Loucy (cell line): ENCODE results near the gene LRRC14B.

Source experiments
- H2AFZ ChIP-seq: fragments of 200-600 bp; sonication (generic); 2 replicates; pipeline ENCODE4 v1.6.0; 2016; ENCODE audit warnings: antibody characterized with exemption, mild to moderate bottlenecking, low read length, moderate library complexity
- H3F3A ChIP-seq: fragments of 200-600 bp; 2 replicates; pipeline ENCODE4 v1.6.0; 2016; ENCODE audit warnings: antibody characterized with exemption, low read depth, mild to moderate bottlenecking
- H3K27me3 ChIP-seq: fragments of 200-600 bp; sonication (generic); 2 replicates; pipeline ENCODE4 v1.6.1; 2014; ENCODE audit warnings: low read length, mild to moderate bottlenecking; ENCODE audit not compliant: insufficient read depth, poor library complexity, severe bottlenecking
- H3K36me3 ChIP-seq: fragments of 200-600 bp; sonication (generic); 2 replicates; pipeline ENCODE4 v1.6.1; 2016; ENCODE audit warnings: low read length; ENCODE audit not compliant: insufficient read depth
- H3K4me1 ChIP-seq: fragments of 200-600 bp; sonication (generic); 2 replicates; pipeline ENCODE4 v1.5.1; 2014; ENCODE audit warnings: low read length, mild to moderate bottlenecking; ENCODE audit not compliant: insufficient read depth, poor library complexity, severe bottlenecking
- H3K4me2 ChIP-seq: fragments of 200-600 bp; sonication (generic); 2 replicates; pipeline ENCODE4 v1.6.0; 2014; ENCODE audit warnings: antibody characterized with exemption, low read length, low read depth, mild to moderate bottlenecking; ENCODE audit not compliant: poor library complexity, severe bottlenecking
- H3K4me3 ChIP-seq: fragments of 200-600 bp; sonication (generic); 2 replicates; pipeline ENCODE4 v1.5.1; 2014; ENCODE audit warnings: low read length, mild to moderate bottlenecking, mixed read lengths; ENCODE audit not compliant: poor library complexity, severe bottlenecking
- H3K79me2 ChIP-seq: fragments of 200-600 bp; sonication (generic); 2 replicates; pipeline ENCODE4 v1.6.1; 2014; ENCODE audit warnings: low read length; ENCODE audit not compliant: insufficient read depth
- H3K9ac ChIP-seq: fragments of 200-600 bp; sonication (generic); 2 replicates; pipeline ENCODE4 v1.6.0; 2014; ENCODE audit warnings: mild to moderate bottlenecking, low read depth, low read length, moderate library complexity; ENCODE audit not compliant: poor library complexity, severe bottlenecking
- H3K9me2 ChIP-seq: fragments of 200-600 bp; sonication (generic); replicated peaks from 2 replicates; pipeline ENCODE4 v1.6.1; 2016; ENCODE audit warnings: low read depth, low read length, mixed read lengths
- H3K9me3 ChIP-seq: fragments of 200-600 bp; sonication (generic); 2 replicates; pipeline ENCODE4 v1.6.1; 2014; ENCODE audit warnings: mild to moderate bottlenecking, antibody characterized with exemption, low read length, low read depth; ENCODE audit not compliant: insufficient read depth
- H4K20me1 ChIP-seq: fragments of 200-600 bp; sonication (generic); 2 replicates; pipeline ENCODE4 v1.6.0; 2014; ENCODE audit warnings: antibody characterized with exemption, low read length, mild to moderate bottlenecking; ENCODE audit not compliant: insufficient read depth, poor library complexity, severe bottlenecking
- EZH2phosphoT487 ChIP-seq: fragments of 200-600 bp; IDR thresholded peaks from 2 replicates; pipeline ENCODE4 v1.6.1; 2018; ENCODE audit warnings: antibody characterized with exemption, mild to moderate bottlenecking, moderate library complexity, borderline replicate concordance
- TF ChIP-seq, protein P1 (sequence below): fragments of 200-600 bp; sonication (generic); conservative IDR thresholded peaks from 2 replicates; pipeline ENCODE4 v1.5.1; 2014; ENCODE audit warnings: mild to moderate bottlenecking, antibody characterized with exemption, low read length

LRRC14B gene

DNA sequence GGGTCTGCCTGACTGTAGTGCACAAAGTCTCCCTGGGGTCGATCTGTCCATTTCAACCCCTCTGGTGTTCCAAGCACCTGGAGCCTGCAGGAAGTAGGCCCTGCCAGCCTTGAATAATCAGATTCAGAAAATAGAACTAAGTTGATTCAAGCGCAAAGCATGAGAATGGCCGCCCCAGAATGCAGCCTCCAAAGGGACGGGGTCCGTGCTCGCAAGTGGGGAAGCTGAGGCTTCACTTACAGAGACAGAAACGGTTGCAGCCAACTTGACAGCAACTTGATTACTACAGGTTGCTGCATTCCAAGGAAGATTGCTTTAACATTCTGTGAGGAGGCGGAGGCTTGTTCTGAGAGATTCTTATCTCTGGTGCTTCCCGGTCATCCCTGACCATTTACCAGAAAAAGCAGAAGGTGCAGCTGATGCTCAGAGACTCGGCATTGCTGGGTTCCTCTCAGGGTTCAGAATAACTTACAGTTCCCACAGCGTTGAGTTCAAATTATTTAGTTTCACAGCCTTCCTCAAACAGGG lies 14.9 kb upstream of the LRRC14B start:
- H3K9me2 ChIP-seq, result no peaks in the 10 kb centered on the region
- H3K4me1 ChIP-seq, result no peaks in the 10 kb centered on the region
- no peak for TF ChIP-seq EZH2phosphoT487
- TF ChIP-seq, protein P1, sequence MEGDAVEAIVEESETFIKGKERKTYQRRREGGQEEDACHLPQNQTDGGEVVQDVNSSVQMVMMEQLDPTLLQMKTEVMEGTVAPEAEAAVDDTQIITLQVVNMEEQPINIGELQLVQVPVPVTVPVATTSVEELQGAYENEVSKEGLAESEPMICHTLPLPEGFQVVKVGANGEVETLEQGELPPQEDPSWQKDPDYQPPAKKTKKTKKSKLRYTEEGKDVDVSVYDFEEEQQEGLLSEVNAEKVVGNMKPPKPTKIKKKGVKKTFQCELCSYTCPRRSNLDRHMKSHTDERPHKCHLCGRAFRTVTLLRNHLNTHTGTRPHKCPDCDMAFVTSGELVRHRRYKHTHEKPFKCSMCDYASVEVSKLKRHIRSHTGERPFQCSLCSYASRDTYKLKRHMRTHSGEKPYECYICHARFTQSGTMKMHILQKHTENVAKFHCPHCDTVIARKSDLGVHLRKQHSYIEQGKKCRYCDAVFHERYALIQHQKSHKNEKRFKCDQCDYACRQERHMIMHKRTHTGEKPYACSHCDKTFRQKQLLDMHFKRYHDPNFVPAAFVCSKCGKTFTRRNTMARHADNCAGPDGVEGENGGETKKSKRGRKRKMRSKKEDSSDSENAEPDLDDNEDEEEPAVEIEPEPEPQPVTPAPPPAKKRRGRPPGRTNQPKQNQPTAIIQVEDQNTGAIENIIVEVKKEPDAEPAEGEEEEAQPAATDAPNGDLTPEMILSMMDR, result no peak
- no peaks in the 10 kb centered on the region for H3K9me3 ChIP-seq
- no peaks in the 10 kb centered on the region for H3K27me3 ChIP-seq
- H4K20me1 ChIP-seq, result no peaks in the 10 kb centered on the region
- no peaks in the 10 kb centered on the region for H3K79me2 ChIP-seq
- no peak overlapping the region for H2AFZ ChIP-seq
- no peaks in the 10 kb centered on the region for H3K36me3 ChIP-seq
- H3K4me2 ChIP-seq, result no peak overlapping the region
- no peaks in the 10 kb centered on the region for H3F3A ChIP-seq
- H3K9ac ChIP-seq, result no peak overlapping the region
- no peak overlapping the region for H3K4me3 ChIP-seq

DNA sequence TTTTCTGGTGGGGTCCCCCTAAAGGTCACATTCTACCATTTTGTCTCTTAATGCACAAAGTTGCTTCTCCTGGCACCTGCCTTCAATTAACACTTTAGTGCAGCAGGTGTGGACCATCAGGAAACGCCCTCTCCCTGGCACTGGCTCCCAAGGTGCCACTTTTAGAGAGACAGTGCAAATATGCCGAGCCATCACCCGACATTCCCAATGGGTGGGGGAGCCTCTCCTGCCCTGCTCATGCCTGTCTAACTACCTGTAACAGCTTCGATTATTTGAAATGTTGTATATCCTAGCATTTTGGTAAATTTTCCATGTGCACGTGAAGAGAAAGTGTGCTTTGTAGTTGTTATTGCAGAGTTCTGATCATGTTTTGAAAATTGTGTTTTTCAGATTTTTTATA lies 13.2 kb upstream of the LRRC14B start:
- H3K4me3 ChIP-seq, result no peak overlapping the region
- H3K4me1 ChIP-seq, result no peaks in the 10 kb centered on the region
- H3F3A ChIP-seq, result no peaks in the 10 kb centered on the region
- H2AFZ ChIP-seq, result no peak overlapping the region
- H3K27me3 ChIP-seq, result no peaks in the 10 kb centered on the region
- no peaks in the 10 kb centered on the region for H3K9me3 ChIP-seq
- no peak overlapping the region for H3K4me2 ChIP-seq
- H3K36me3 ChIP-seq, result no peaks in the 10 kb centered on the region
- no peak overlapping the region for H3K9ac ChIP-seq
- H3K79me2 ChIP-seq, result no peaks in the 10 kb centered on the region
- no peaks in the 10 kb centered on the region for H3K9me2 ChIP-seq
- no peak for TF ChIP-seq EZH2phosphoT487
- TF ChIP-seq, protein P1, result no peak
- no peaks in the 10 kb centered on the region for H4K20me1 ChIP-seq

DNA sequence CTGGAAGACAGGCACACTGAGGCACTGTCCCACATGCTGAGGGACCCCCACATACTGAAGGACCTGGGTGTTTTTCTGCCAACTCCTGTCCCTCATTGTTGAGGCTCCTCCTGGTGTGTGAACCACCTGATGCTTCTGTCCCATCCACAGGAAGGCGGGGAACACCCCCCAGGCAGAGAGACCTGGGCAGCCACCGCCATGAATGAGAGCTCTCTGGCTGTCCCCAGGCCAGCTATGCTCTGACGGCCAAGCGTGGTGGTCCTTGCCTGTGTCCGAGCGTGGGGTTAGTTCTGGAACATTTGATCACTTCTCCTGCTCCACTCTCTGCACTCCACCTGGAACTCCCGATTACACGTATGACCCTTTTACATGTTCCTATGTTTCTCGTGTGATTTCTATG lies 11.9 kb upstream of the LRRC14B start:
- Histone ChIP-seq H3K4me3 (no peak overlapping the region), H3K4me2 (no peak overlapping the region), H3K36me3 (no peaks in the 10 kb centered on the region), H3K9ac (no peak overlapping the region), H3K27me3 (no peaks in the 10 kb centered on the region), H3K4me1 (no peaks in the 10 kb centered on the region), H3K79me2 (no peaks in the 10 kb centered on the region), H4K20me1 (no peaks in the 10 kb centered on the region), H3F3A (no peaks in the 10 kb centered on the region), H2AFZ (no peak overlapping the region), H3K9me3 (no peaks in the 10 kb centered on the region), H3K9me2 (no peaks in the 10 kb centered on the region)
- TF ChIP-seq EZH2phosphoT487, result no peak
- TF ChIP-seq, protein P1, result no peak
